Thoracic aorta (tissue), 2 donors: ENCODE measurements around the gene LYRM4. TPM values are rescaled to one million over a fixed set of nuclear protein-coding genes. Genes with fewer than 3 reads are reported as not detected.

ENCODE experiments used
- ATAC-seq: fragments of 150-250 bp; one replicate; pipeline ENCODE4 v1.8.0; 2017; ENCODE audit warnings: low read depth; ENCODE audit not compliant: insufficient number of reproducible peaks, low FRiP score
- DNase-seq: peaks from one replicate; pipeline ENCODE4 v3.0.0-alpha.2; 2020; ENCODE audit warnings: low spot score
- H3K27ac ChIP-seq, 2 donors: fragments of 200-600 bp; sonication (generic); 1 replicate in 1 of 2; 2 replicates in 1 of 2; pipeline ENCODE4 v1.5.1; 2016; ENCODE audit warnings: mild to moderate bottlenecking in 2 of 2, moderate library complexity in 2 of 2
- H3K27me3 ChIP-seq: fragments of 200-600 bp; sonication (generic); replicated peaks from 2 replicates; pipeline ENCODE4 v1.6.0; 2016; ENCODE audit warnings: mild to moderate bottlenecking; ENCODE audit not compliant: insufficient read depth
- H3K36me3 ChIP-seq: fragments of 200-600 bp; sonication (generic); one replicate; pipeline ENCODE4 v1.5.1; 2016
- H3K4me1 ChIP-seq, 2 donors: fragments of 200-600 bp; sonication (generic); 1 replicate in 1 of 2; 2 replicates in 1 of 2; pipeline versions ENCODE4 v1.5.1 to v1.6.0; 2016; ENCODE audit warnings: low read depth in 2 of 2, mild to moderate bottlenecking in 1 of 2; ENCODE audit not compliant: control insufficient read depth in 1 of 2
- H3K4me3 ChIP-seq: fragments of 200-600 bp; sonication (generic); 2 replicates; pipeline ENCODE4 v1.5.1; 2016; ENCODE audit warnings: mild to moderate bottlenecking
- H3K9me3 ChIP-seq: fragments of 200-600 bp; sonication (generic); 2 replicates; pipeline ENCODE4 v1.5.1; 2016
- CTCF ChIP-seq: fragments of 200-600 bp; sonication (generic); IDR thresholded peaks from one replicate; pipeline ENCODE4 v1.5.1; 2019; ENCODE audit warnings: antibody characterized with exemption
- total RNA-seq, 2 donors: library from RNA; depleted of rRNA; stranded (reverse); fragments of >200 nt; gene quantifications; one replicate each; pipeline versions ENCODE4 v1.1.0 to v1.2.3, GENCODE V29; 2016

Gene LYRM4
- total RNA-seq, 2 donors from 2014 or later = 6.9 to 27.2 TPM

GRCh38 chr6:5266423-5266822 lies 5.7 kb upstream of the LYRM4 start:
- H3K4me1 ChIP-seq = peaks cover 6 to 10% of the 10 kb centered on the region in 2 donors
- no peak for TF ChIP-seq CTCF
- H3K9me3 ChIP-seq = no peaks in the 10 kb centered on the region
- no peak overlapping the region for H3K4me3 ChIP-seq
- no peak overlapping the region for H3K27ac ChIP-seq
- no peak for DNase-seq
- H3K27me3 ChIP-seq = no peaks in the 10 kb centered on the region
- H3K36me3 ChIP-seq = no peaks in the 10 kb centered on the region
- ATAC-seq = no peak

GRCh38 chr6:5261545-5262109 lies 877 bp upstream of the LYRM4 start:
- no peaks in the 10 kb centered on the region for H3K27me3 ChIP-seq
- ATAC-seq = peak; percentile 2
- H3K4me3 ChIP-seq = peak overlapping the region; percentile 79
- no peaks in the 10 kb centered on the region for H3K9me3 ChIP-seq
- TF ChIP-seq CTCF = no peak
- peaks cover 14 to 21% of the 10 kb centered on the region in 2 donors for H3K4me1 ChIP-seq
- no peak for DNase-seq
- no peaks in the 10 kb centered on the region for H3K36me3 ChIP-seq
- peak overlapping the region; percentile 92 to 100 for H3K27ac ChIP-seq

- peaks cover 14 to 21% of the 10 kb centered on the region in 2 donors for H3K4me1 ChIP-seq
- H3K4me3 ChIP-seq = peak overlapping the region; percentile 79
- peak overlapping the region; percentile 92 to 100 for H3K27ac ChIP-seq
- no peak for TF ChIP-seq CTCF
- H3K36me3 ChIP-seq = no peaks in the 10 kb centered on the region
- ATAC-seq = peak; percentile 30
- DNase-seq = no peak
- H3K27me3 ChIP-seq = no peaks in the 10 kb centered on the region
- no peaks in the 10 kb centered on the region for H3K9me3 ChIP-seq
These were observed 584 bp downstream of the LYRM4 start for GRCh38 chr6:5260111-5260620.

- H3K9me3 ChIP-seq = no peaks in the 10 kb centered on the region
- peak overlapping the region; percentile 79 for H3K4me3 ChIP-seq
- peak overlapping the region in 1 of 2 donors; percentile 34 for H3K27ac ChIP-seq
- H3K27me3 ChIP-seq = no peaks in the 10 kb centered on the region
- H3K4me1 ChIP-seq = peaks cover 14 to 21% of the 10 kb centered on the region in 2 donors
- ATAC-seq (no peak), DNase-seq (no peak)
- no peaks in the 10 kb centered on the region for H3K36me3 ChIP-seq
- no peak for TF ChIP-seq CTCF
These were observed 1.3 kb downstream of the LYRM4 start for GRCh38 chr6:5259428-5259827.

- Histone ChIP-seq H3K4me1 (peaks cover 13 to 16% of the 10 kb centered on the region in 2 donors), H3K4me3 (no peak overlapping the region), H3K27ac (no peak overlapping the region), H3K9me3 (no peaks in the 10 kb centered on the region), H3K36me3 (no peaks in the 10 kb centered on the region), H3K27me3 (no peaks in the 10 kb centered on the region)
- DNase-seq (no peak), ATAC-seq (no peak)
- TF ChIP-seq CTCF = no peak
These were observed 3.4 kb downstream of the LYRM4 start for GRCh38 chr6:5257400-5257799.
